ENCODE measurements around the gene PELI3.

PELI3 gene, protein sequence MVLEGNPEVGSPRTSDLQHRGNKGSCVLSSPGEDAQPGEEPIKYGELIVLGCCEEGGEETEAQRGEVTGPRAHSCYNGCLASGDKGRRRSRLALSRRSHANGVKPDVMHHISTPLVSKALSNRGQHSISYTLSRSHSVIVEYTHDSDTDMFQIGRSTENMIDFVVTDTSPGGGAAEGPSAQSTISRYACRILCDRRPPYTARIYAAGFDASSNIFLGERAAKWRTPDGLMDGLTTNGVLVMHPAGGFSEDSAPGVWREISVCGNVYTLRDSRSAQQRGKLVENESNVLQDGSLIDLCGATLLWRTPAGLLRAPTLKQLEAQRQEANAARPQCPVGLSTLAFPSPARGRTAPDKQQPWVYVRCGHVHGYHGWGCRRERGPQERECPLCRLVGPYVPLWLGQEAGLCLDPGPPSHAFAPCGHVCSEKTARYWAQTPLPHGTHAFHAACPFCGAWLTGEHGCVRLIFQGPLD

DNA sequence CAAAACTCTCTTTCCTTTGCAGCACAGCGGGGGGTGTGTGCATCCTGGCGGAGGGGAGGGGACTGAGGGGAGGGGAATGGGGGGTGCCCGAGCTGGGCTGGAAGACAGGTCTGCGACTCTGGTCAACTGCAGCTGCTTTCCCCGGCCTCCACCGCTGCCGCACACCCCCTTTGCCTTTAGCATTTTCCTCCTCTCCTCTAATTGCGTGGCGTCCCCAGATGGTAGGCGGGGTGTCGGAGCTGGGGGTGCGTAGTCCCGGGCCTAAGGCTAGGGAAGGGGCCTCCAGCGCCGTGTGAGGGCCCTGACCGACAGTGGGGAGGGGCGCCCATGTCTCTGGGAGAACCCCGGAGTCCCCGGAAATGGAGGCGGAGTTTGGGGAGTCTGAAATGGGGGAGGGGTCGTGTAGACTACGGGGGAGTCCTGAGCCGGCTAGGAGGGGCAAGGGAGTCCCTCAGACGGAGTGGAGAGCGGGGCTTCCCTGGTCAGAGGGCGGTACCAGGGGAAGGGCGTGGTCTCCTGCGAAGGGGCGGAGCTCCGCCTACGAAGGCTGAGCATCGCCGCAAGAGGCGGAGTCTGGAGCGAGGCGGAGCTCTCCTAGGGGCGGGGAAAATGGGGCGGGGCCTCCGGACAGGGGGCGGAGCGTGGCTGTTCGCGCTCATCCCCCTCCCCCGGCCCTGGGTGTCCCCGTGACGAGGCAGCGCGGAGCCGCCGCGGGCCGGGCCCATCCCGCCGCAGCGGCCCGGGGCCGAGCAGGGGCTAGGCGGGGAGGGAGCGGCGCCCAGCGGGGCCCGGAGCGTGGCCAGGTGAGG, at the start of gene PELI3:
TSS of gene PELI3 (plus strand) at position 681 of the 809 bp plus-strand sequence. CDS start 1,224 bp downstream, outside the sequence.
- Histone ChIP-seq H3K4me3 (ENCODE audit: severe bottlenecking) (peak within 1 kb of the TSS; percentile 85), H3K36me3 (ENCODE audit: low read depth) (peaks cover 3% of the 10 kb centered on the region; the same call in 1 of the 2 replicates), H3K4me1 (ENCODE audit: insufficient read depth, poor library complexity, severe bottlenecking) (no peaks in the 10 kb centered on the region), H3K9me3 (ENCODE audit: severe bottlenecking) (no peaks in the 10 kb centered on the region), H3K27me3 (ENCODE audit: insufficient read depth, poor library complexity, severe bottlenecking) (no peaks in the 10 kb centered on the region), H3K27ac (ENCODE audit: poor library complexity, severe bottlenecking) (peak within 1 kb of the TSS; percentile 23)
- TF ChIP-seq, protein P1, sequence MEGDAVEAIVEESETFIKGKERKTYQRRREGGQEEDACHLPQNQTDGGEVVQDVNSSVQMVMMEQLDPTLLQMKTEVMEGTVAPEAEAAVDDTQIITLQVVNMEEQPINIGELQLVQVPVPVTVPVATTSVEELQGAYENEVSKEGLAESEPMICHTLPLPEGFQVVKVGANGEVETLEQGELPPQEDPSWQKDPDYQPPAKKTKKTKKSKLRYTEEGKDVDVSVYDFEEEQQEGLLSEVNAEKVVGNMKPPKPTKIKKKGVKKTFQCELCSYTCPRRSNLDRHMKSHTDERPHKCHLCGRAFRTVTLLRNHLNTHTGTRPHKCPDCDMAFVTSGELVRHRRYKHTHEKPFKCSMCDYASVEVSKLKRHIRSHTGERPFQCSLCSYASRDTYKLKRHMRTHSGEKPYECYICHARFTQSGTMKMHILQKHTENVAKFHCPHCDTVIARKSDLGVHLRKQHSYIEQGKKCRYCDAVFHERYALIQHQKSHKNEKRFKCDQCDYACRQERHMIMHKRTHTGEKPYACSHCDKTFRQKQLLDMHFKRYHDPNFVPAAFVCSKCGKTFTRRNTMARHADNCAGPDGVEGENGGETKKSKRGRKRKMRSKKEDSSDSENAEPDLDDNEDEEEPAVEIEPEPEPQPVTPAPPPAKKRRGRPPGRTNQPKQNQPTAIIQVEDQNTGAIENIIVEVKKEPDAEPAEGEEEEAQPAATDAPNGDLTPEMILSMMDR (IDR thresholded peaks at IDR 0.05; ENCODE audit: poor library complexity, severe bottlenecking): no peak
- DNase-seq (ENCODE audit: low spot score) (no peak), ATAC-seq (ENCODE audit: low read depth) (peak; percentile 92)

DNA sequence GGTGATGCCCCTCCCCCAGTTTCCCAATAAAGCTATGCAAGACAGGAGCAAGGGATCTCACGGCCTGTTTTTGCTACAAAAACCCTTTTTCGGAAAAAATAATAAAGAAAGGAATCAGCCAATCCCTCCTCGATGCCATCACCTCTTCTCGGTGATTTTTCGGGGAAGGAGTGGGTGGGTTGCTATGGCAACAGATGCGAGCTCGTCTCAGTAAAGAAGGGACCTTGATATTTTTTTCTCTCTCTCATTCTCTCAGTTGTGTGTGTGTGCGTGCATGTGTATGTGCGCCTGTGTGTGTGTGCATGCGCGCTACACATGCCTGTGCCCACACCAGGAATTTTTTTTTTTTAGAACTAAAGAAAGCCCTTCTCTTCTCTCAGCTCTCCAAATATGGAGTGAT, 49.7 kb upstream of the PELI3 start:
- Histone ChIP-seq H3K9me3 (ENCODE audit: severe bottlenecking) (peaks cover 2% of the 10 kb centered on the region), H3K27ac (ENCODE audit: poor library complexity, severe bottlenecking) (no peak overlapping the region), H3K36me3 (ENCODE audit: low read depth) (no peaks in the 10 kb centered on the region), H3K4me1 (ENCODE audit: insufficient read depth, poor library complexity, severe bottlenecking) (no peaks in the 10 kb centered on the region), H3K27me3 (ENCODE audit: insufficient read depth, poor library complexity, severe bottlenecking) (peaks cover 34% of the 10 kb centered on the region), H3K4me3 (ENCODE audit: severe bottlenecking) (no peak overlapping the region)
- ATAC-seq (ENCODE audit: low read depth) (no peak), DNase-seq (ENCODE audit: low spot score) (no peak)
- TF ChIP-seq, protein P1 (IDR thresholded peaks at IDR 0.05; ENCODE audit: poor library complexity, severe bottlenecking): no peak

- H3K4me3 ChIP-seq (ENCODE audit: severe bottlenecking): no peak overlapping the region
- TF ChIP-seq, protein P1 (IDR thresholded peaks at IDR 0.05; ENCODE audit: poor library complexity, severe bottlenecking): peak; percentile 69
Observed at GRCh38 chr11:66418168-66418985, 48.3 kb upstream of the PELI3 start.

GRCh38 chr11:66418986-66419308, 47.8 kb upstream of the PELI3 start:
- DNase-seq (ENCODE audit: low spot score) (no peak), ATAC-seq (ENCODE audit: low read depth) (no peak)
- peaks cover 34% of the 10 kb centered on the region for H3K27me3 ChIP-seq (ENCODE audit: insufficient read depth, poor library complexity, severe bottlenecking)
- H3K36me3 ChIP-seq (ENCODE audit: low read depth): no peaks in the 10 kb centered on the region
- H3K4me1 ChIP-seq (ENCODE audit: insufficient read depth, poor library complexity, severe bottlenecking): no peaks in the 10 kb centered on the region
- H3K4me3 ChIP-seq (ENCODE audit: severe bottlenecking): no peak overlapping the region
- H3K9me3 ChIP-seq (ENCODE audit: severe bottlenecking): peaks cover 2% of the 10 kb centered on the region
- no peak overlapping the region for H3K27ac ChIP-seq (ENCODE audit: poor library complexity, severe bottlenecking)
- TF ChIP-seq, protein P1 (IDR thresholded peaks at IDR 0.05; ENCODE audit: poor library complexity, severe bottlenecking): no peak

More at GRCh38 chr11:66418168-66418985, 48.3 kb upstream of the PELI3 start:
- peaks cover 2% of the 10 kb centered on the region for H3K9me3 ChIP-seq (ENCODE audit: severe bottlenecking)
- peaks cover 34% of the 10 kb centered on the region for H3K27me3 ChIP-seq (ENCODE audit: insufficient read depth, poor library complexity, severe bottlenecking)
- H3K27ac ChIP-seq (ENCODE audit: poor library complexity, severe bottlenecking): no peak overlapping the region
- DNase-seq (ENCODE audit: low spot score) (no peak), ATAC-seq (ENCODE audit: low read depth) (peak; percentile 89)
- H3K36me3 ChIP-seq (ENCODE audit: low read depth): no peaks in the 10 kb centered on the region
- H3K4me1 ChIP-seq (ENCODE audit: insufficient read depth, poor library complexity, severe bottlenecking): no peaks in the 10 kb centered on the region

All from RWPE2 (cell line).